Stimulated activated CD4-positive, alpha-beta T cell treated with anti-CD3 and anti-CD28 coated beads, Interleukin-4, amount 100 ng/mL, for 48 hours (primary cell): Measurements from ENCODE around the gene IL1RN.

Source experiments
- DNase-seq, 2 donors: peaks; one replicate each; pipeline ENCODE4 v3.0.0-alpha.2; 2020; ENCODE audit warnings: low read depth in 2 of 2

Gene IL1RN

DNA sequence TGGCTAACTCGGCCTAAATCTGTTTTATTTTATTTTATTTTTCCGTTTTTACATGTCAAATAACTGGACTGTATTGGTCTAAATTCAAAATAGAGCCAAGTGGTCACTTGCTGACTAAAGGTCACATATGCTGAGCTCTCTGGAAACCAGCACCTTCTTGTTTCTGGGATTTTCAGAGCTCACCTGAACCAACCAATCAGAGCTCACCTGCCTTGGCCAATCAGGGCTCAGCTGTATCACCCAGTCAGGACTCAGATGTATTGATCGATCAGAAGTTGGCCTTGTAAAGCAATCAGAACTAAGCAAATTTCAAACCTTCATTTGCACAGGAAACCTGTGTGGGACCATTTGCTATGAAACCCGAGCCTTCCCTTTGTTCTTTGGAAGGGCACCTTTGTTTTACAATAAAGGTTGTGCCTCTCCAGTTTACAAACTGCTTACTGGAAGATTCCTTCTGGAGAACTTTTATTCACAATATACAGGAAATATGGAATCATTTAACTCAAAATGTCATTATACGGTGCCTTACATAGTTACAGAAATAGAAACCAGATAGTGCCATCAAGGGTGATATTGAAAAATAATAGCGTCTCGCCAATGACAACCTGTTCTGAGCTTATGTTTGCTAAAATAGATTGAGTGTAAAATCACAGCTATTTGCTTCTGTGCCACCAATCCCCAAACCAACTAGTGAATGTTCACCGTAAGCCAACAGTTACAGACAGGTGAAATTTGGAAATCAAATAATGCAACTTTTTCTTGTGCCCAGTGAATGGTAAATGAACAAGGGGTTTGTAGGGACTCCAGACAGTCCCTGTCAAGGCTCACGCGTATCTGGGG, 29.1 kb downstream of the IL1RN start:
- DNase-seq: no peak

DNA sequence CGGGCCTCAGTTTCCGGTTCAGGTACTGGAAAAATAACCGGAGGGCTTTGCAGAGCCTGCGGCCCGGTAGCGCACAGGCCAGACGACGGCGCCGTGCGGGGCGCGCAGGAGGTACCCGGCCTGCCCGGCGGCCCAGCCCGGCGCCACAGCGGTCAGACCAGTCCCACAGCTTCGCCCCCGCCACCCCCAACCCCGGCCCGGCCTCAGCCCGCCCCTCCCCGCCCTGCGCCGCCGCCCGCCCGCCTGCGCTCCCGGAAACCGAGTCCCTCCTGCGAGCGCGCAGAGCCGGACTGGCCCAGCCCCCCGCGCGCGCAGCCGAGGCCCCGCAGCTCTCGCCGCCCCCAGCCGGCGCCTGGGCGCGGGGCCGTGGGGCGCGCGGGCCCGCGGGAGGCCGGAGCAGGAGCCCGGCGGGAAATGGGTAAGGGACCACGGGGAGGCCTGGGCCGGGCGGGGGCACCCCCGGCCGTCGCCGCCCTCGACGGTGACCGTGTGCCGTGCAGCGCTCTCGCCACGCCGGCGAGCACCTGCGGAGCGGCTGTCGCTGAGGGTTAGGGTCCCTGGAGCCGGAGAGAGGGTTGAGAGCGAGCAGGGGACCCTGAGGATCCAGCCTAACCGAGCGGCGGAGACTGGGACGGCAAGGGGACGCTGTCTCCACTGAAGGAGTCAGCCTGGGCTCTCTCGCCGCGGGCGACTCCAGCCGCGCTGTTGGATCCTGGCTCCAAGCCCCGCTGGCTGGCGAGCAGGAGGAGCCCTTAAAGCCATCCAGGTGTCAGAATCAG, 29.9 kb downstream of the IL1RN start:
- DNase-seq: no peak

DNA sequence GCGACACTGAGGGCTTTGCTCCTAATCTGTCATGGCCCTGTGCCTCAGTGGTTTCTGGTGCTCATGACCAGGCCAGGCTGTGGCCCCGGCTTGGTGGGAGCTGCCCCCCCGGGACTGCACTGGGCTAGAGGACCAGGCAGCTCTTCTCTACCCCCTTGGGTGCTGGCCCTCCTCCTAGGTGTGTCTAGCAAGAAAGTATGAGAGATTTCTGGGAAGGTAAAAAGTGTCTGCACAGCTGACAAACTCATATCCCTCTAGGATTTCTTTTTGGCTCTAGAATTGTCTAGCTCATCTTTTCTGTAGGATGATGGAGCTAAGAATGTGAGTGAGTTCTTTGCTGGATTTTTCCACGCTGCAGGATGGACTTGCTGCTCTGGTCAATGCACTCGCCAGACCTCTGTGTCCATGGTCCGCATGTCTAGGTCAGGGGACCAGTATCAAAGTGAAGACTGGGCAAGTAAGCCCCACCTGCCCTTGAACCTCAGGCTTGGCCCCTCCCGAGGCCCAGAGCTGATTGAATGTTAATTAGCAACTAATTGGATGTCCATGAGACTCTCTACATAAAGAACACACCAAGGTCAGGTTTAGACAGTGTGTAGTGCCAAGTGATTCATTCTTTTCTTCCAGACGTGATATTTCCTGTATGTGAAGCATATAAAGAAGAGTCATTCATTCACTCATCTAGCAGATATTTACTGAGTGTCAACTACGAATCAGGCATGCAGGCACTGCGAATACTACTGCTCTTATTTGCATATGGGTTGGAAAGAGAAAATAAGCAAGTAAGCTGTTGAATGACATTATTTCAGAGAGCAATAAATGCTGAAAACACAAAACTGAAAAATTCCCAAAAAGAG, 30.7 kb downstream of the IL1RN start:
- no peak for DNase-seq

DNA sequence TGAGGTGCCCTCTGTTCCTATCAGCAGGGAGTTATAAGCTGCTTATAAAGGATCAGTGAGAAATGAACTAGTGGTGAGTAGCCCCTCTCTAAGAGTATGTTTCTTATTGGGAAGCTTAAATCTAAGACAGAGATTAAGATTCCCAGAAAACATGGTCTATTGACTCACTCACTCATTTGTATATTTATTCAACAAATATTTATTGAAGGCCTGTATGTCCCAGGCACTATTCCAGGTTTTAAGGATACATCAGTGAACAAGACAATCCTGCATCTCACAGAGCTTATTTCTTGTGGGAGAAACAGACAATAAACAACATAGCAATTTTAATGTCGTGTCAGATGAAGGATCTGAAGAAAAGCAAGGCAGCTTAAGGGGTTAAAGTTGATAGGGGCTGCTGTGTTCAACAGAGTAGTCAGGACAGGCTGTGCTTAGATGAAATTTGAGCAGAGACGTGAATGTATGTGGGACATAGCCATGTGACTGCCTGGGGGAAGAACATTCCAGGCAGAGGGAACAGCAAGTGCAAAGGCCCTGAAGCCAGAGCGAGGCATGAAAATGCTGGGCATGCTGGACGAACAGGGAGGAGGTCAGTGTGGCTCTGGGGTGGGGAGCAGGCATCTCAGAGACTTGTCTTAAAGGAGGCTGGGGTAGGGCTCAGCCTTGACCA, 31.6 kb downstream of the IL1RN start:
- DNase-seq: no peak

DNA sequence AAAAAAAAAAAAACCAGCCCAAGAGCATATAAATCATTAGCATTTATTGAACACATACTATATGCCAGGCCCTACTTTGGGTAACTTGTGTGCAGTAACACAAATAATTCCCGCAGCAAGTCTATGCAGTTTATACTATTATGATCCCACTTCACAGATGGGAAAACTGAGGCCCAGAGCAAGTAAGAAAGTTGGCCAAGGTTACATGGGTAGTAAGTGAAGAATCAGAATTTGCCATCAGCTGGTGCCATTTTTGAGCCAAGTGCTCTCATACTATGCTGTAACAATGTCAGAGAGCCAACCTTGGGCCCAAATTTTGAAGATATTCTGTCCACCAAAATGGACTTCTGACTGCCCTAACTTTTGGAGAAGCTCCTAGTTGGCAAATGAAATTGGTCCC, 32.9 kb downstream of the IL1RN start:
- DNase-seq: no peak

DNA sequence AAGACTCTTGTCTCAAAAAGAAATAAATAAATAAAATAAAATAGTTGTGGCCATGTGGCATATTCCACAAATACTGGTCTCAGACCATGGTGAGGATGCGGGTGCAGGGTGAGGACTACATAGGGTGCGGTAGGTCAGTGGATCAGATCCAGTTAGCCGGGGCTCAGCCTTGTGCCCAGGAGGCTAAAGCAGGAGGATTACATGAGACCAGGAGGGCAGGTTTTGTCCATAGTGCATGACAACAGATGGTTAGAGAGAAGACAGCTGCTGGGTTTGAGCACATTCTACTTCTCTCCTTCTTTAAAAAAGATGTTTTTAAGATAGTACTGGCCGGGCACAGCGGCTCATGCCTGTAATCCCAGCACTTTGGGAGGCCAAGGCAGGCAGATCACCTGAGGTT, 33.6 kb downstream of the IL1RN start:
- no peak for DNase-seq

DNA sequence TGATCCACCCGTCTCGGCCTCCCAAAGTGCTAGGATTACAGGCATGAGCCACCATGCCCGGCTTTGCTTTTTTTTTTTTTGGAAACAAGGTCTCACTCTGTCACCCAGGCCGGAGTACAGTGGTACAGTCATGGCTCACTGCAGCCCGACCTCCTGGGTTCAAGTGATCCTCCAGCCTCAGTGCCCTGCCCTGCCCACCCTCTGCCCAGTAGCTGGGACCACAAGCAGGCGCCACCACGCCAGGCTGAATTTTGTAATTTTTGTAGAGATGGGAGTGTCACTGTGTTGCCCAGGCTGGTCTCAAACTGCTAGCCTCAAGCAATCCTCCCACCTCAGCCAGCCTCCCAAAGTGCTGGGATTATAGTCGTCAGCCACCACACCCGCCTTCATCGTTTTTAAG, 34.8 kb downstream of the IL1RN start:
- no peak for DNase-seq

DNA sequence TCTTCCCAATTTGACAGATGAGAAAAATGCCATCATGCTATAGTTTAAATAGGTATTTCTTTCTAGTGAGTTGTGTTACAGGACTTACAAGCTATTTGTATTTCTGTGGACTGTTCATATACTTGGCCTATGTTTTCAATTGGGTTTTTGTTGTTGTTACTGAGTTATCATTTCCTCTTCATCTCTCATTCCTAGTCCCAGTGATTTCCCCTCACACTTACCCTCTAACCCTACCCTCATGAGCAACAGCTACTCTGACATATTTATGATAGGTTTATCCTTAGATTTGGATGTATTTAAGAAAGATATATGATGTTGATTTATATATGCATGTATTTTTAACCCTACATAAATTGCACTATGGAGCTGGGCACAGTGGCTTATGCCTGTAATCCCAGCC, 35.5 kb downstream of the IL1RN start:
- no peak for DNase-seq

DNA sequence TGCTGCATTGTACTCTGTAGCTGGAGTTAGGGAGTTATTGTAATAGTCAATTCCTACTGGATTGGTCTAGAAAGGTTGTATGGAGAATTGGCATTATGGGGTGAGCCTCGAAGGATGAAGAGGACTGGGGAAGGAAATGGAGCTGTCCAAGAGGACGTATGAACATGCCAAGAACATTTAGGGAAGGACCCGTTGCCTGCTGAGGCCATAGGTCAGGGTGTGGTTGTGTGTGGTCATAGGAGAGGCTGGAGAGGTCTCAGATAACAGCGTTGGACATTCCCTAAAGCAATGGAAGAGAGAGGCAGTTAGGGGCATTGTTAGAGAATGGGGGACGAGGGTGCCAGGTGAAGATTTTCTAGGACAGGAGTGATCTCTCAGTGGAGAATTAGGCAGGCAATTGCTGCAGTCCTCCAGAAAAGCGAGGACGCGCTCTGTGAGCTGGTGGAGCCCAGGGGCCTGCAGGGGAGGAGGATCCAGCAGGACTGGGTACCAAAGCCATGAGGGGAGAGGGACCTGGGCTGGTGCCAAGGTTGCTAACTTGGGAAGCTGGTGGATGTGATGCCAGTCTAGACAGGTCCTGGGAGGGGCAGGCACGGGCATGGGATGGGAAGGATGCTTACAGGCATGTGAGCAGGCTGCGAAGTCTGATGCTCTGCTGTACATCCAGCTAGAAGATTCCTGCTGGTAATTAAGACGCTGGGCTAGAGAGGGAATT, 37.0 kb downstream of the IL1RN start:
- DNase-seq: no peak

DNA sequence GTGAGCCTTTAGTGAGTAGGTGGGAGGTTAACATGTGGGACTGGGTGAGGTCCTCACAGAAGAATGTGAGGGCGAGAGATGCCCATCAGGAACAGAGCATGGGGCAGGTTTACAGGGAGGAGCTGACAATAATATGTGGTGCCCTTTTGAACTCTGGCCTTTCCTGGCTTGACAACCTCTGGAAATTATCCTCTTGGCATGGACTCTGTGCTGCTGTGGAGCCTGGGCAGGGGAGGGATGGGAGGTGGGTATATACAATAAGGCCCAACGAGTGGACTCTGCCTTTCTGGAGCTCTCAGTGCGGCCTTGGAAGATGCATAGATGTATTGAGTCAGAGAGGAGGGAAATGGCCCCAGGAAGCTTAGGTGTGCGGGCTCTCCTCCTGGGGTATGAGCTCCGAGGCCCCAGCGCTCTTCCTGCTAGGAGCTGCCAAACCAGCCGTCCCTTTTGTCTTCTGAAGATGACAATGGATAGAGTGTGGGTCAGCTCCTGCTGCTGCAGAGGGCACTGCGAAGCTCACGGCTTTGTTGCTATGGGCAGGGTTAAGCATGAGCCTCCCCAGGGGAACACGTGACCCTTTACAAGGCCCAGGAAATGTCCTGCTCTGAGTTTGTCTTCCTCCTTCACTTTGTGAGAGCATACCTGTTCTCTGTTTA, 37.7 kb downstream of the IL1RN start:
- no peak for DNase-seq

DNA sequence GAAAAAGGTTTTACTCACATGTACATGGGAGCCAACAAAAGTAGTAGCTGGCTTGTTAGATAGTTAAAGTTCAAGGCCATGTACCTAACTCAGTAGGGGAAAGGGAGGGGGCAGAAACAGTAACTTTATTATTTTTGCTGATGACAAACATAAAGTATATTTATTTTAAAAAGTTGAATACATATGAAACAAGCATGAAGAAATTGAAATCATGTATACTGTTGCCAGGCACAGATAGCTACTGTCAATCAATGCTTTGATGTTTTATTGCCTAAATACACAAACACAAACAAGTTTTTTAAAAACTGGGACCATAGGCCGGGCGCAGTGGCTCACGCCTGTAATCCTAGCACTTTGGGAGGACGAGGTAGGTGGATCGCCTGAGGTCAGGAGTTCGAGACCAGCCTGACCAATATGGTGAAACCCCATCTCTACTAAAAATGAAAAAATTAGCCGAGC, 38.8 kb downstream of the IL1RN start:
- DNase-seq: no peak

DNA sequence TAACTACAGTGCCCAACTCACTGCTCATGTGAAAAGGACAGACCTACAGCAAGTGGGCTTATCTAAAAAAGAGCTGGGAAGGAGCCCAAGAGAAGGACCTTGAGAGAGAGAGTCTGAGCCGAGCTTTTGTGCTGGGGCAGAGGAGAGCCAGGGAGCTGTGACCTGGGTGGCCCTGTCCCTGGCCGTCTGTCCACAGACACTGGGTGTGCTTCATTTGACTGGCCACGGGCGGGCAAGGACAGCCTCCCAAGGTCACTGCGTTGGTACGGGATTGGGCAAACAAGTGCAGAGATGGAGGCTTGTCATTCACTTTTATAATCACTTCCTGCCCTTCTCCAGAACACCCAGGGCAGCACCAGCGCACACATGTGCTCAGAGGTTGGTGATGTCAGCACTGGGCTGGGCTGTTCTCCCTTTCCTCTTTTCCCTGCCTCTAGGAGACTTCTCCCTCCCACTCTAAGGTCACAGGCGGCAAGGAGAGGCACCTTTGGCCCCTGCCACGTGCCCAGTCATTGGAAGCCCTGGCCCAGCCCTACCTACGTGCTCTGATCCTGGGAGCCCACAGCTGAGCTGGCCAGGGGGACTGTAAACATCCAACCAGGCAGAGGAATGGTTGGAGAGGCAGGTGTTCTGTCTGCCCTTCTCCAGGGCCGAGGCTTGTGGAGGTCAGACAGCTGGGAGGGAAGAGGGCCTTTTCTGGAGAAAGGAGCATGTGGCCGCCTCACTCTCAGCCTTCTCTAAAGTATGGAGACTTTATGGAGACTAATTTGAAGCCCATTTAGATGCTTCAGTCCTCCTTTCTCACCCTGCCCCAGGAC, 39.9 kb downstream of the IL1RN start:
- no peak for DNase-seq

DNA sequence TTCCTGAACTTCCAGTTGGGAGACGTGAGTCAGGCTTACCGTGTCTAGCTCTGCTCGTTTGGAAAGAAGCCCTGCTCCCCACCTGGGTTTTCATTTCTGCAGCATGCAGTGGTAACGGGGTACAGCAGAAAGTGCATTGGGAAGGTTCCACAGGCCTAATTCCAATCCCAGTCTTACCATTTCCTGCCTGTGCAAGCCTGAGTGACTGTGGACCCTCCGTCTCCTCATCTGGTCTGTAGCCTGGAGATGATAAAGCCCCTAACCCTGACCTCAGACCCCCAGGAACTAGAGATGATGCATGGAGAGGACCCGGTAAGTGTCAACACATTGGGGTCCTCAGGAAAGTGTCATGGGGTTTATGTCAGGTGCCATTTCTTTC, 40.6 kb downstream of the IL1RN start:
- DNase-seq: no peak

DNA sequence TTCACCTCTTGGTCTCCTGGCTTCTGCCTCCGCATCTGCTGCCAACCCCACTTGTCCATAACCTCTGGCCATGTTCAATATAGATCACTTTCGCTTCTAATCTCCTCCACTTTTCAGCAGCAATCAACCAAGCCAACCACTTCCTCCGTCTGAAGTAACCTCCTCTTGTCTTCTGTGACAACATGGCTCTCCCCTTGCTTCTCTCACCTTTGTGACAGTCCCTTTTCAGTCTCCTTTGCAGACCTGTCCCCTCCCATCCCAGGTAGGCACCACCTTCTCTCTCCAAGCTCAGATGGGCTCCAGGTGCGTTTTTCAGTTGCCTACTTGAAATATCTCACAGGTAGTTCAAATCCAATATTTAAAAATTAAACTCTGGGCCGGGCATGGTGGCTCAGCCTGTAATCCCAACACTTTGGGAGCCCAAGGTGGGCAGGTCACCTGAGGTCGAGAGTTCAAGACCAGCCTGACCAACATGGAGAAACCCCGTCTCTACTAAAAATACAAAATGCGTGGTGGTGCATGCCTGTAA, 41.7 kb downstream of the IL1RN start:
- DNase-seq: no peak

DNA sequence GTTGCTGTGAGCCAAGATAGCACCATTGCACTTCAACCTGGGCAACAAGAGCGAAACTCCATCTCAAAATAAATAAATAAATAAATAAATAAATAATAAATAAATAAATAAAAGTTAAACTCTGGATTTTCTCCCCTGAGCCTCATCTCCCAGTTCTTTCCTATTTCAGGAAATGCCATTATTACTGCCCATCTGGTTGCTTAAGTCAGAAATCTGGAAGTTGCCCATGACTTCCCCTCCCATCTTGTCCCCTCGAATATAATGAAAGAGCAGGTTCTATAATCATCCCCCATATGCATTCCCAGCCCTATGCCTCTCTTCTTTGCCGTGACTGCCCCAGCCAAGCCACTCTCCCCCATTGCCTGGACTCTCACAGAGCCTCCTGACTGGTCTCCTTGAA, 42.2 kb downstream of the IL1RN start:
- no peak for DNase-seq

DNA sequence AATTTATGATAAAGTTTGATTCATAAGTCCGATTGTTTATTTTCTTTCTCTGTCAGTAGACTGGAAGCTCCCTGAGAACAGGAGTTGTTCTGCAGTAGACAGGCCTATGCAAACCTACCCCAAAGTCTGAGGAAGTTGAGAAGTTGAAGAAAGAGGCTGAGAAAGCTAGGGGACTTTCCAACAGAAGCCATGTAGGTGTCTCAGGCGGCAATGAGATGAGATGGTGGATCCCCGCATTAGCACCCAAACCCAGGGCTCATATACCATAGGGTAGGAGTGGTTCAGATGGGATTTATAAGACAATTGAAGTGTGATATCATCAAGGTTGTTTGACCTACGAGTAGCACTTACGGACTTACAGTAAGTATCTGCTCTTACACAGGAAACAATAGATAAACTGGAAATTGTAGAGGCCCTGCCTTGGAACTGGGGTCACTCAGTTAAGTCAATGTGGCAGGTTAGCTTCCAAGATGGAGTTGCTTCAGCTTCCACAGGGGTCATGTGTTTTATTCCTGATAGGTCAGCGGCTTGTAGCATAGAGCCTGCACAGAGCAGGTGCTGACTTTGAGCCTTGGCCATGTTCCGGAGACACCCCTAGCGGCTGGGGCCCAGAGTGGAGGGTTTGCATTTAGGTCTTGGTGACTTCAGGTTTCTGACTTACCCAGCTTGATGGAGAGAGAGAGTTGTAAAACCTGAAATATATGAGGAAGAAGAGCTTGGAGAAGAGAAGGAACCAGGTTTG, 44.1 kb downstream of the IL1RN start:
- DNase-seq: no peak

DNA sequence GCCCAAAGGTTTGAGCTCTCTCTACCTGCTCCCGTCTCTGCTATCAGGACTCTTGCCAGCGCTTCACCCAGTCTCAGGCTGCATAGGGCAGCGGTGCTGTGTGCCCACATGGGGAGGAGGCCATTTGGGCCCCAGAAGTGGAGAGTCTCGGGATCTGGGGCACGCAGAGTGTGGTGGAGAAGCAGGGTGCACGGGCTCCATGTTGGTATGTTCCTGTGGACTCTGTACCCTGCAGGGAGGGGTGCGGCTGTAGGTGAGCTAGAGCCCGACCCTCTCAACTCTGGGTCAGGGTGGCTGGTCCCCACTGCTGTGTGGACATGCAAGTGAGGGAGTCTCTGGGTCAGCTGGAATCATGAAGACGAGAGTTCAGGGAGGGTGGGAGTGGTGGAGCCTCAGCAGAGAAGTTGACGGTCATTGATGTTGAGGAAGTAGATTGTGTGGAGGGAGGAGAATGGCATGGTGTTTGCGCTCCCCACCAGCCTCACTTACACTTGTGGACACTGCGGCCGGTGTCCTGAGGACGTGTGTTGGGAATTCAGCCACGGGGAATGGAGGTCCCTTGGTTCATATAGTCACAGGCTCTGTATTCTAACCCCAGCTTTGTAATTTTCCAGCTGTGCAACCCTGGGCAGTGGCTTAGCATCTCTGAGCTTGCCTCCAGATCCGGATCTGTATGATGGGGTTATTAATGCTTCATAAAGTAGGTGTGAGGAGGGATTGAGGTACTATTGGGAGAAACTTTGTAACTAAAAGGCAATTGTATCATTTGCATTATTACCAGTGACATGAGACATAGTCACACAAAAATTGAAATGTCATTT, 45.5 kb downstream of the IL1RN start:
- DNase-seq: no peak
